CD4-positive, CD25-positive, alpha-beta regulatory T cell (primary cell): Measurements from ENCODE around the gene MCFD2. TPM values are rescaled to one million over a fixed set of nuclear protein-coding genes. Genes with fewer than 3 reads are reported as not detected.

ENCODE experiments used
- ATAC-seq, 2 donors: fragments of 150-1000 bp; cut with Tn5 transposase; one replicate each; pipeline ENCODE4 v1.10.0; 2021; ENCODE audit warnings: low read depth in 2 of 2, moderate number of reproducible peaks in 2 of 2, moderate library complexity in 1 of 2
- DNase-seq, 3 donors: peaks; one replicate each; pipeline versions ENCODE4 v3.0.0 to v3.0.0-alpha.2; 2012 to 2022; ENCODE audit warnings: mixed read lengths in 1 of 3
- H3K27ac ChIP-seq: one replicate; pipeline ENCODE4 v1.7.0; 2013; ENCODE audit warnings: mild to moderate bottlenecking, low read length; ENCODE audit not compliant: insufficient read depth, poor library complexity, severe bottlenecking
- H3K27me3 ChIP-seq: one replicate; pipeline ENCODE4 v1.7.0; 2013; ENCODE audit warnings: low read length; ENCODE audit not compliant: control insufficient read depth, insufficient read depth
- H3K36me3 ChIP-seq: one replicate; pipeline ENCODE4 v1.7.0; 2013; ENCODE audit warnings: mild to moderate bottlenecking, low read length, moderate library complexity; ENCODE audit not compliant: control insufficient read depth, insufficient read depth
- H3K4me1 ChIP-seq: 2 replicates; pipeline ENCODE4 v1.7.0; 2013; ENCODE audit warnings: mild to moderate bottlenecking, low read length; ENCODE audit not compliant: insufficient read depth, control insufficient read depth, poor library complexity, severe bottlenecking
- H3K4me3 ChIP-seq: one replicate; pipeline ENCODE4 v1.7.0; 2013; ENCODE audit warnings: low read depth, mild to moderate bottlenecking, low read length, moderate library complexity
- H3K9me3 ChIP-seq, 2 experiments: 1 replicate in 1 of 2; 2 replicates in 1 of 2; pipeline ENCODE4 v1.7.0; 2013; ENCODE audit warnings: low read length in 2 of 2, mild to moderate bottlenecking in 1 of 2, moderate library complexity in 1 of 2; ENCODE audit not compliant: control insufficient read depth in 2 of 2
- H3K27ac Mint-ChIP-seq, 3 donors: one replicate each; pipeline ENCODE4 v1.8.0; 2020 to 2022; ENCODE audit warnings: mild to moderate bottlenecking in 3 of 3, mixed read lengths in 3 of 3, moderate library complexity in 2 of 3
- H3K27me3 Mint-ChIP-seq: one replicate; pipeline ENCODE4 v1.8.0; 2022; ENCODE audit warnings: mild to moderate bottlenecking, mixed read lengths
- H3K36me3 Mint-ChIP-seq: one replicate; pipeline ENCODE4 v1.8.0; 2020; ENCODE audit warnings: mixed read lengths
- H3K4me1 Mint-ChIP-seq, 4 donors: one replicate each; pipeline ENCODE4 v1.8.0; 2020 to 2022; ENCODE audit warnings: mixed read lengths in 4 of 4, mild to moderate bottlenecking in 1 of 4
- H3K4me3 Mint-ChIP-seq, 4 donors: one replicate each; pipeline ENCODE4 v1.8.0; 2020 to 2022; ENCODE audit warnings: mild to moderate bottlenecking in 4 of 4, mixed read lengths in 4 of 4, moderate library complexity in 3 of 4
- H3K9me3 Mint-ChIP-seq, 7 donors: one replicate each; pipeline ENCODE4 v1.8.0; 2020 to 2022; ENCODE audit warnings: mixed read lengths in 7 of 7, mild to moderate bottlenecking in 3 of 7, moderate library complexity in 2 of 7
- polyA plus RNA-seq, 4 donors: library from polyadenylated mRNA; unstranded; fragments of 300-500 nt; fragmentation: Illumina TruSeq; gene quantifications; one replicate each; pipeline ENCODE4 v1.2.3, GENCODE V29; 2021
- total RNA-seq: library from RNA; stranded (reverse); gene quantifications from one replicate; pipeline ENCODE4 v1.2.3, GENCODE V29; 2022

The MCFD2 gene
- total and polyA plus RNA-seq, 5 donors from 2014 or later: 22.0 to 36.4 (median 30.2) TPM

DNA sequence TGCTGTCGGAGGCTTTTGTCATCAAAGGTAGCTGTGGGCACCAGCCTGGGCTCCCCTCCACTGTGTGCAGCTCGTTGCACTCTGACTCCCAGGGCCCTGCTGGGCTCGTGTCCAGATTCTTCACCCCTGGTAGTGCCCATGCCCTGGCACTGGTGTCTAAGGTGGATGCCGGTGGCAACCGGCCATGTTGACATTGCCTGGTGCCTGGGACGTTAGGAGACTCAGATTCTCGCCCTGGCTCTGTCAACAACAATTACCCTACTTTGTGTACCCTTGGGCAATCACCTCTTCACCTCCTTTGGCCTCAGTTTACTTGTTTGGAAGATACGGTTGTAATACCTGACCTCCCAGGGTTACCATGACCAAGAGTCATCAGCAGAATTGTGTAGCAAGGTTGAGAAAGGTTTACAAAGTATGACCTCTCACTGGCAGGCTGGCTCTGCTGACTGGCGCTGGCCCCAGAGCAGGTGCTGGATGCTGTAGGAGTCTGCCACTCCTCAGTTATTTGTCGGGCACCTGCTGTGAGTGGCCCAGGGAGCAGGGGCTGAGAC, 41.5 kb upstream of the MCFD2 start:
- Histone ChIP-seq H3K4me1 (no peaks in the 10 kb centered on the region), H3K4me3 (no peak overlapping the region), H3K27me3 (no peaks in the 10 kb centered on the region), H3K36me3 (peaks cover 84% of the 10 kb centered on the region), H3K27ac (no peak overlapping the region), H3K9me3 (no peaks in the 10 kb centered on the region)
- peaks cover 8 to 21% (median 11%) of the 10 kb centered on the region in 4 donors for H3K4me1 Mint-ChIP-seq
- H3K4me3 Mint-ChIP-seq: no peak overlapping the region
- H3K27ac Mint-ChIP-seq: no peak overlapping the region
- DNase-seq (no peak), ATAC-seq (no peak)
- H3K36me3 Mint-ChIP-seq: peaks cover 52% of the 10 kb centered on the region
- no peaks in the 10 kb centered on the region for H3K27me3 Mint-ChIP-seq
- no peaks in the 10 kb centered on the region for H3K9me3 Mint-ChIP-seq

- Mint-ChIP-seq H3K4me1 (peaks cover 6 to 28% (median 14%) of the 10 kb centered on the region in 4 donors), H3K27me3 (no peaks in the 10 kb centered on the region), H3K9me3 (peaks cover 0 to 1% (median 0%) of the 10 kb centered on the region in 7 donors), H3K4me3 (no peak overlapping the region), H3K27ac (peak overlapping the region; percentile 67 to 89 (median 84)), H3K36me3 (peaks cover 58% of the 10 kb centered on the region)
- ATAC-seq (no peak), DNase-seq (no peak)
- Histone ChIP-seq H3K9me3 (no peaks in the 10 kb centered on the region), H3K36me3 (peaks cover 87% of the 10 kb centered on the region), H3K27ac (no peak overlapping the region), H3K4me3 (no peak overlapping the region), H3K4me1 (peaks cover 3% of the 10 kb centered on the region), H3K27me3 (no peaks in the 10 kb centered on the region)
These were observed 40.2 kb upstream of the MCFD2 start for GRCh38 chr2:46955764-46956163.

- no peaks in the 10 kb centered on the region for H3K27me3 ChIP-seq
- Mint-ChIP-seq H3K4me1 (peaks cover 0 to 31% (median 19%) of the 10 kb centered on the region in 4 donors), H3K27ac (peak overlapping the region; percentile 67 to 89 (median 84)), H3K36me3 (peaks cover 58% of the 10 kb centered on the region), H3K9me3 (peaks cover 0 to 1% (median 0%) of the 10 kb centered on the region in 7 donors), H3K27me3 (no peaks in the 10 kb centered on the region), H3K4me3 (no peak overlapping the region)
- peaks cover 87% of the 10 kb centered on the region for H3K36me3 ChIP-seq
- no peak for DNase-seq
- H3K27ac ChIP-seq: no peak overlapping the region
- no peaks in the 10 kb centered on the region for H3K9me3 ChIP-seq
- no peak overlapping the region for H3K4me3 ChIP-seq
- no peak for ATAC-seq
- H3K4me1 ChIP-seq: peaks cover 5% of the 10 kb centered on the region
These were observed 39.5 kb upstream of the MCFD2 start for GRCh38 chr2:46954951-46955571.

GRCh38 chr2:46952171-46952570, 36.6 kb upstream of the MCFD2 start:
- Mint-ChIP-seq H3K9me3 (peaks cover 0 to 3% (median 0%) of the 10 kb centered on the region in 7 donors), H3K36me3 (peaks cover 48% of the 10 kb centered on the region), H3K4me1 (peaks cover under 1 to 48% (median 38%) of the 10 kb centered on the region in 4 donors), H3K27ac (peak overlapping the region in 2 of 3 donors; percentile 81 to 84), H3K27me3 (no peaks in the 10 kb centered on the region), H3K4me3 (no peak overlapping the region)
- Histone ChIP-seq H3K27me3 (no peaks in the 10 kb centered on the region), H3K9me3 (no peaks in the 10 kb centered on the region), H3K36me3 (peaks cover 59% of the 10 kb centered on the region), H3K4me1 (peaks cover 24% of the 10 kb centered on the region), H3K4me3 (no peak overlapping the region), H3K27ac (no peak overlapping the region)
- no peak for DNase-seq
- ATAC-seq: no peak

- peaks cover 31% of the 10 kb centered on the region for H3K4me1 ChIP-seq
- H3K9me3 Mint-ChIP-seq: peaks cover 0 to 3% (median 0%) of the 10 kb centered on the region in 7 donors
- peaks cover 52% of the 10 kb centered on the region for H3K36me3 ChIP-seq
- no peak for DNase-seq
- no peaks in the 10 kb centered on the region for H3K27me3 Mint-ChIP-seq
- H3K4me3 Mint-ChIP-seq: peak overlapping the region in 1 of 4 donors; percentile 29
- ATAC-seq: no peak
- no peaks in the 10 kb centered on the region for H3K9me3 ChIP-seq
- H3K27me3 ChIP-seq: no peaks in the 10 kb centered on the region
- peak overlapping the region; percentile 66 to 84 (median 81) for H3K27ac Mint-ChIP-seq
- H3K27ac ChIP-seq: no peak overlapping the region
- peaks cover 8 to 55% (median 44%) of the 10 kb centered on the region in 4 donors for H3K4me1 Mint-ChIP-seq
- no peak overlapping the region for H3K4me3 ChIP-seq
- peaks cover 48% of the 10 kb centered on the region for H3K36me3 Mint-ChIP-seq
These were observed 35.9 kb upstream of the MCFD2 start for GRCh38 chr2:46951290-46952064.

- ATAC-seq (no peak), DNase-seq (no peak)
- peaks cover 39% of the 10 kb centered on the region for H3K36me3 Mint-ChIP-seq
- Histone ChIP-seq H3K36me3 (peaks cover 48% of the 10 kb centered on the region), H3K4me3 (no peak overlapping the region), H3K4me1 (peaks cover 43% of the 10 kb centered on the region), H3K27ac (no peak overlapping the region), H3K27me3 (no peaks in the 10 kb centered on the region), H3K9me3 (no peaks in the 10 kb centered on the region)
- peaks cover 14 to 65% (median 49%) of the 10 kb centered on the region in 4 donors for H3K4me1 Mint-ChIP-seq
- no peaks in the 10 kb centered on the region for H3K27me3 Mint-ChIP-seq
- H3K9me3 Mint-ChIP-seq: peaks cover 0 to 3% (median 0%) of the 10 kb centered on the region in 7 donors
- H3K4me3 Mint-ChIP-seq: no peak overlapping the region
- peak overlapping the region in 1 of 3 donors; percentile 48 for H3K27ac Mint-ChIP-seq
These were observed 34.7 kb upstream of the MCFD2 start for GRCh38 chr2:46950314-46950713.

- Histone ChIP-seq H3K27ac (no peak overlapping the region), H3K27me3 (no peaks in the 10 kb centered on the region), H3K4me1 (peaks cover 68% of the 10 kb centered on the region), H3K36me3 (peaks cover 27% of the 10 kb centered on the region), H3K9me3 (no peaks in the 10 kb centered on the region), H3K4me3 (no peak overlapping the region)
- Mint-ChIP-seq H3K36me3 (peaks cover 25% of the 10 kb centered on the region), H3K27me3 (no peaks in the 10 kb centered on the region), H3K27ac (peak overlapping the region in 1 of 3 donors; percentile 55), H3K4me1 (peaks cover 28 to 86% (median 60%) of the 10 kb centered on the region in 4 donors), H3K4me3 (peak overlapping the region in 1 of 4 donors; percentile 68), H3K9me3 (peaks cover 0 to 3% (median 0%) of the 10 kb centered on the region in 7 donors)
- ATAC-seq (no peak), DNase-seq (no peak)
These were observed 32.2 kb upstream of the MCFD2 start for GRCh38 chr2:46947841-46948240.
